GM12892 (cell line): ENCODE measurements around the gene MICAL3.
A peak's percentile ranks its signal among the peaks of the same experiment; 100 is the strongest.
"Not testable (repeated sequence)": the region's sequence is repeated elsewhere in the genome, so short reads cannot be mapped to it uniquely, and the experiment has no call there.

Source experiments
- DNase-seq: peaks from one replicate; pipeline ENCODE4 v3.0.0; 2011; ENCODE audit not compliant: insufficient read length
- FAIRE-seq: peaks from 2 replicates; lab custom pipeline; 2011; peaks lifted over from hg19 to GRCh38; lab: Jason Lieb, UNC
- POLR2A ChIP-seq: IDR thresholded peaks from 2 replicates; pipeline ENCODE4 v1.6.1; 2011; ENCODE audit warnings: low read depth, low read length, control low read depth
- POLR2AphosphoS5 ChIP-seq: IDR thresholded peaks from 2 replicates; pipeline ENCODE4 v1.6.1; 2011; ENCODE audit warnings: low read depth, low read length, control low read depth
- TAF1 ChIP-seq: IDR thresholded peaks from 2 replicates; pipeline ENCODE4 v1.6.1; 2011; ENCODE audit warnings: low read depth, mild to moderate bottlenecking, control low read depth, low read length, borderline replicate concordance

Gene MICAL3

GRCh38 chr22:17772249-17772957 lies 252.0 kb downstream of the MICAL3 start:
- DNase-seq = no peak
- TF ChIP-seq POLR2A (no peak), POLR2AphosphoS5 (no peak), TAF1 (no peak)
- FAIRE-seq = peak; percentile 63

- FAIRE-seq (no peak), DNase-seq (no peak)
- TF ChIP-seq POLR2AphosphoS5 (no peak), TAF1 (no peak), POLR2A (no peak)
Measured at GRCh38 chr22:17770180-17771077, 253.9 kb downstream of the MICAL3 start.

GRCh38 chr22:17769716-17770082 lies 254.7 kb downstream of the MICAL3 start:
- TF ChIP-seq TAF1 (no peak), POLR2A (no peak), POLR2AphosphoS5 (no peak)
- FAIRE-seq (no peak), DNase-seq (no peak)

GRCh38 chr22:17769013-17769715 lies 255.2 kb downstream of the MICAL3 start:
- TF ChIP-seq POLR2A = no peak
- TF ChIP-seq POLR2AphosphoS5 = no peak
- no peak for TF ChIP-seq TAF1
- FAIRE-seq (no peak), DNase-seq (no peak)

- FAIRE-seq (peak; percentile 96), DNase-seq (peak; percentile 58)
- TF ChIP-seq TAF1 (no peak), POLR2AphosphoS5 (no peak), POLR2A (no peak)
Measured at GRCh38 chr22:17767233-17768065, 256.9 kb downstream of the MICAL3 start.

- peak; percentile 67 for FAIRE-seq
- not testable (repeated sequence) for DNase-seq
Measured at GRCh38 chr22:17764852-17765251, 259.5 kb downstream of the MICAL3 start.

GRCh38 chr22:17764036-17764435 lies 260.3 kb downstream of the MICAL3 start:
- no peak for DNase-seq
- TF ChIP-seq POLR2AphosphoS5 (no peak), TAF1 (no peak), POLR2A (no peak)
- no peak for FAIRE-seq

- not testable (repeated sequence) for FAIRE-seq, DNase-seq
Measured at GRCh38 chr22:17763442-17763841, 260.9 kb downstream of the MICAL3 start.

GRCh38 chr22:17761138-17761488 lies 263.2 kb downstream of the MICAL3 start:
- FAIRE-seq = no peak

GRCh38 chr22:17754233-17754925 lies 270.0 kb downstream of the MICAL3 start:
- TF ChIP-seq POLR2AphosphoS5 (no peak), POLR2A (no peak), TAF1 (no peak)

More at GRCh38 chr22:17761138-17761488, 263.2 kb downstream of the MICAL3 start:
- TF ChIP-seq POLR2A (no peak), TAF1 (no peak)
- no peak for DNase-seq

More at GRCh38 chr22:17754233-17754925, 270.0 kb downstream of the MICAL3 start:
- DNase-seq = no peak
- no peak for FAIRE-seq
